ENCODE measurements around the gene NXPE1. TPM values are rescaled to one million over a fixed set of nuclear protein-coding genes. Genes with fewer than 3 reads are reported as not detected.

NXPE1 gene
- total and polyA plus RNA-seq, 9 donors, result 0.07 to 1.0 (median 0.20) TPM; not detected in 5

- Histone ChIP-seq H3K27me3 (no peaks in the 10 kb centered on the region), H3K4me1 (ENCODE audit: insufficient read depth) (no peaks in the 10 kb centered on the region), H3K9me3 (no peaks in the 10 kb centered on the region), H3K27ac (no peak overlapping the region), H3K36me3 (no peaks in the 10 kb centered on the region), H3K4me3 (no peak overlapping the region)
- intact Hi-C loops (cut with DNase I), result no loop called here
- DNase-seq, result no peak
- WGBS, 3 donors, result 49 to 68% (median 67%) methylated on average over 2 of the region's 2 CpGs
- no peak for TF ChIP-seq EP300 (IDR thresholded peaks at IDR 0.05)
- no peak for TF ChIP-seq POLR2A (IDR thresholded peaks at IDR 0.05)
- TF ChIP-seq, protein P1, sequence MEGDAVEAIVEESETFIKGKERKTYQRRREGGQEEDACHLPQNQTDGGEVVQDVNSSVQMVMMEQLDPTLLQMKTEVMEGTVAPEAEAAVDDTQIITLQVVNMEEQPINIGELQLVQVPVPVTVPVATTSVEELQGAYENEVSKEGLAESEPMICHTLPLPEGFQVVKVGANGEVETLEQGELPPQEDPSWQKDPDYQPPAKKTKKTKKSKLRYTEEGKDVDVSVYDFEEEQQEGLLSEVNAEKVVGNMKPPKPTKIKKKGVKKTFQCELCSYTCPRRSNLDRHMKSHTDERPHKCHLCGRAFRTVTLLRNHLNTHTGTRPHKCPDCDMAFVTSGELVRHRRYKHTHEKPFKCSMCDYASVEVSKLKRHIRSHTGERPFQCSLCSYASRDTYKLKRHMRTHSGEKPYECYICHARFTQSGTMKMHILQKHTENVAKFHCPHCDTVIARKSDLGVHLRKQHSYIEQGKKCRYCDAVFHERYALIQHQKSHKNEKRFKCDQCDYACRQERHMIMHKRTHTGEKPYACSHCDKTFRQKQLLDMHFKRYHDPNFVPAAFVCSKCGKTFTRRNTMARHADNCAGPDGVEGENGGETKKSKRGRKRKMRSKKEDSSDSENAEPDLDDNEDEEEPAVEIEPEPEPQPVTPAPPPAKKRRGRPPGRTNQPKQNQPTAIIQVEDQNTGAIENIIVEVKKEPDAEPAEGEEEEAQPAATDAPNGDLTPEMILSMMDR (IDR thresholded peaks at IDR 0.05), result no peak
Observed at GRCh38 chr11:114566276-114566675, 6.6 kb upstream of the NXPE1 start.

GRCh38 chr11:114564831-114565230, 5.2 kb upstream of the NXPE1 start:
- DNase-seq, result no peak
- TF ChIP-seq, protein P1 (IDR thresholded peaks at IDR 0.05), result no peak
- TF ChIP-seq EP300 (IDR thresholded peaks at IDR 0.05) (no peak), POLR2A (IDR thresholded peaks at IDR 0.05) (no peak)
- Histone ChIP-seq H3K36me3 (no peaks in the 10 kb centered on the region), H3K27ac (no peak overlapping the region), H3K4me3 (no peak overlapping the region), H3K4me1 (ENCODE audit: insufficient read depth) (no peaks in the 10 kb centered on the region), H3K27me3 (no peaks in the 10 kb centered on the region), H3K9me3 (no peaks in the 10 kb centered on the region)
- WGBS, 3 donors, result 19 to 33% (median 20%) methylated on average over 1 of the region's 1 CpG
- intact Hi-C loops (cut with DNase I), result no loop called here

DNA sequence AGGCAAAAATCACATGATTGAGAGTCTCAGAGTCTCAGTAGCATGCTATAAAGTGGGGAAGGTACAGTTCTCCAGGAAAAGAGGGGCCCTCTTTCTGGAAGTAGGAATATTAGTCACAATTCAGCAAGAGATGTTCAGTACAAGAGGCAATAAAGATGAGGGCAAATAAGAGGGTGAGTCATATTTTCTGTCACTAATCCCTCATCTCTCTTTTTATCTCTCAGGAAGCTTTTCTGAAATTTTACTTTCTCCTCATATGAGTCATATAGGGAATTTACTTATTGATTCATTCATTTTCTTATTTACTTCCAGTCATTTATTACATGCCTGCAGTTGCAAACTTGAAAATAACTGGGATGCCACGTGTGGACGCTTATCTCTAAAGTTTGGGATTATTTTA, 3.4 kb upstream of the NXPE1 start:
- Histone ChIP-seq H3K27ac (no peak overlapping the region), H3K27me3 (no peaks in the 10 kb centered on the region), H3K36me3 (no peaks in the 10 kb centered on the region), H3K9me3 (no peaks in the 10 kb centered on the region), H3K4me1 (ENCODE audit: insufficient read depth) (no peaks in the 10 kb centered on the region), H3K4me3 (no peak overlapping the region)
- no peak for DNase-seq
- intact Hi-C loops (cut with DNase I), result no loop called here
- WGBS, 3 donors, result 39 to 44% (median 41%) methylated on average over 2 of the region's 2 CpGs
- TF ChIP-seq EP300 (IDR thresholded peaks at IDR 0.05) (no peak), POLR2A (IDR thresholded peaks at IDR 0.05) (no peak)
- TF ChIP-seq, protein P1 (IDR thresholded peaks at IDR 0.05), result no peak

- intact Hi-C loops (cut with DNase I), result no loop called here
- no peaks in the 10 kb centered on the region for H3K36me3 ChIP-seq
- DNase-seq, result no peak
- TF ChIP-seq EP300 (IDR thresholded peaks at IDR 0.05) (no peak), POLR2A (IDR thresholded peaks at IDR 0.05) (no peak)
- TF ChIP-seq, protein P1 (IDR thresholded peaks at IDR 0.05), result no peak
- no peaks in the 10 kb centered on the region for H3K4me1 ChIP-seq (ENCODE audit: insufficient read depth)
- no peaks in the 10 kb centered on the region for H3K27me3 ChIP-seq
- H3K27ac ChIP-seq, result no peak overlapping the region
- 5 to 13% (median 12%) methylated on average over 3 of the region's 3 CpGs for WGBS, 3 donors
- no peaks in the 10 kb centered on the region for H3K9me3 ChIP-seq
- no peak overlapping the region for H3K4me3 ChIP-seq
Observed at GRCh38 chr11:114562166-114562916, 2.7 kb upstream of the NXPE1 start.

Data from ovary (tissue), 9 donors.